NB4 (cell line): Measurements from ENCODE around the gene ANKRD13C.
"Not testable (repeated sequence)": the region's sequence is repeated elsewhere in the genome, so short reads cannot be mapped to it uniquely, and the experiment has no call there.

Source experiments
- MYC ChIP-seq: IDR thresholded peaks from 2 replicates; pipeline ENCODE4 v1.6.1; 2011; ENCODE audit warnings: low read depth, low read length
- POLR2A ChIP-seq: IDR thresholded peaks from 2 replicates; pipeline ENCODE4 v1.6.1; 2011; ENCODE audit warnings: mild to moderate bottlenecking; ENCODE audit not compliant: insufficient read length; ENCODE audit errors: extremely low read depth
- TF ChIP-seq, protein P1 (sequence below): IDR thresholded peaks from 2 replicates; pipeline ENCODE4 v1.6.1; 2011; ENCODE audit warnings: low read depth, low read length
- TF ChIP-seq, protein P2 (sequence below): IDR thresholded peaks from one replicate; pipeline ENCODE4 v1.5.1; 2012; ENCODE audit warnings: low read depth, low read length

DNA sequence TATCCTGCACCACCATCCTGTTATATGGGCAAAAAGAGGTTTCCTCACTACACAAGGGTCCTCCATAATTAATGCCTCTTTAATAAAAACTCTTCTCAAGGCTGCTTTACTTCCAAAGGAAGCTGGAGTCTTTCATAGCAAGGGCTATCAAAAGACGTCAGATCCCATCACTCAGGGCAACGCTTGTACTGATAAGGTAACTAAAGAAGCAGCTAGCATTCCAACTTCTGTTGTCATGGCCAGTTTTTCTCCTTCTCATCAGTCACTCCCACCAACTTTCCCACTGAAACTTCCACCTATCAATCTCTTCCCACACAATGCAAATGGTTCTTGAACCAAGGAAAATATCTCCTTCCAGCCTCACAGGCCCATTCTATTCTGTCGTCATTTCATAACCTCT, 17.1 kb upstream of the ANKRD13C start:
- TF ChIP-seq, protein P1, sequence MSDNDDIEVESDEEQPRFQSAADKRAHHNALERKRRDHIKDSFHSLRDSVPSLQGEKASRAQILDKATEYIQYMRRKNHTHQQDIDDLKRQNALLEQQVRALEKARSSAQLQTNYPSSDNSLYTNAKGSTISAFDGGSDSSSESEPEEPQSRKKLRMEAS = not testable (repeated sequence)
- not testable (repeated sequence) for TF ChIP-seq POLR2A, MYC
- TF ChIP-seq, protein P2, sequence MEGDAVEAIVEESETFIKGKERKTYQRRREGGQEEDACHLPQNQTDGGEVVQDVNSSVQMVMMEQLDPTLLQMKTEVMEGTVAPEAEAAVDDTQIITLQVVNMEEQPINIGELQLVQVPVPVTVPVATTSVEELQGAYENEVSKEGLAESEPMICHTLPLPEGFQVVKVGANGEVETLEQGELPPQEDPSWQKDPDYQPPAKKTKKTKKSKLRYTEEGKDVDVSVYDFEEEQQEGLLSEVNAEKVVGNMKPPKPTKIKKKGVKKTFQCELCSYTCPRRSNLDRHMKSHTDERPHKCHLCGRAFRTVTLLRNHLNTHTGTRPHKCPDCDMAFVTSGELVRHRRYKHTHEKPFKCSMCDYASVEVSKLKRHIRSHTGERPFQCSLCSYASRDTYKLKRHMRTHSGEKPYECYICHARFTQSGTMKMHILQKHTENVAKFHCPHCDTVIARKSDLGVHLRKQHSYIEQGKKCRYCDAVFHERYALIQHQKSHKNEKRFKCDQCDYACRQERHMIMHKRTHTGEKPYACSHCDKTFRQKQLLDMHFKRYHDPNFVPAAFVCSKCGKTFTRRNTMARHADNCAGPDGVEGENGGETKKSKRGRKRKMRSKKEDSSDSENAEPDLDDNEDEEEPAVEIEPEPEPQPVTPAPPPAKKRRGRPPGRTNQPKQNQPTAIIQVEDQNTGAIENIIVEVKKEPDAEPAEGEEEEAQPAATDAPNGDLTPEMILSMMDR = not testable (repeated sequence)
